Thoracic aorta (tissue), 2 donors: ENCODE measurements around the gene MCC. TPM values are rescaled to one million over a fixed set of nuclear protein-coding genes. Genes with fewer than 3 reads are reported as not detected.

Experiments
- ATAC-seq: fragments of 150-250 bp; one replicate; pipeline ENCODE4 v1.8.0; 2017; ENCODE audit warnings: low read depth; ENCODE audit not compliant: insufficient number of reproducible peaks, low FRiP score
- DNase-seq: peaks from one replicate; pipeline ENCODE4 v3.0.0-alpha.2; 2020; ENCODE audit warnings: low spot score
- H3K27ac ChIP-seq, 2 donors: fragments of 200-600 bp; sonication (generic); 1 replicate in 1 of 2; 2 replicates in 1 of 2; pipeline ENCODE4 v1.5.1; 2016; ENCODE audit warnings: mild to moderate bottlenecking in 2 of 2, moderate library complexity in 2 of 2
- H3K27me3 ChIP-seq: fragments of 200-600 bp; sonication (generic); replicated peaks from 2 replicates; pipeline ENCODE4 v1.6.0; 2016; ENCODE audit warnings: mild to moderate bottlenecking; ENCODE audit not compliant: insufficient read depth
- H3K36me3 ChIP-seq: fragments of 200-600 bp; sonication (generic); one replicate; pipeline ENCODE4 v1.5.1; 2016
- H3K4me1 ChIP-seq, 2 donors: fragments of 200-600 bp; sonication (generic); 1 replicate in 1 of 2; 2 replicates in 1 of 2; pipeline versions ENCODE4 v1.5.1 to v1.6.0; 2016; ENCODE audit warnings: low read depth in 2 of 2, mild to moderate bottlenecking in 1 of 2; ENCODE audit not compliant: control insufficient read depth in 1 of 2
- H3K4me3 ChIP-seq: fragments of 200-600 bp; sonication (generic); 2 replicates; pipeline ENCODE4 v1.5.1; 2016; ENCODE audit warnings: mild to moderate bottlenecking
- H3K9me3 ChIP-seq: fragments of 200-600 bp; sonication (generic); 2 replicates; pipeline ENCODE4 v1.5.1; 2016
- CTCF ChIP-seq: fragments of 200-600 bp; sonication (generic); IDR thresholded peaks from one replicate; pipeline ENCODE4 v1.5.1; 2019; ENCODE audit warnings: antibody characterized with exemption
- total RNA-seq, 2 donors: library from RNA; depleted of rRNA; stranded (reverse); fragments of >200 nt; gene quantifications; one replicate each; pipeline versions ENCODE4 v1.1.0 to v1.2.3, GENCODE V29; 2016

Gene MCC
- total RNA-seq, 2 donors from 2014 or later: 14.6 to 27.2 TPM

GRCh38 chr5:113320273-113320780, 167.9 kb downstream of the MCC start:
- H3K4me3 ChIP-seq: no peak overlapping the region
- no peak for ATAC-seq

GRCh38 chr5:113319256-113320053, 168.8 kb downstream of the MCC start:
- Histone ChIP-seq H3K4me1 (peaks cover 0 to 3% of the 10 kb centered on the region in 2 donors), H3K27me3 (no peaks in the 10 kb centered on the region), H3K4me3 (no peak overlapping the region), H3K9me3 (no peaks in the 10 kb centered on the region), H3K36me3 (no peaks in the 10 kb centered on the region), H3K27ac (no peak overlapping the region)
- DNase-seq (no peak), ATAC-seq (no peak)
- no peak for TF ChIP-seq CTCF

More at GRCh38 chr5:113320273-113320780, 167.9 kb downstream of the MCC start:
- no peak for TF ChIP-seq CTCF
- H3K9me3 ChIP-seq: no peaks in the 10 kb centered on the region
- H3K27me3 ChIP-seq: no peaks in the 10 kb centered on the region
- H3K36me3 ChIP-seq: no peaks in the 10 kb centered on the region
- no peak for DNase-seq
- no peak overlapping the region for H3K27ac ChIP-seq
- H3K4me1 ChIP-seq: peaks cover 0 to 3% of the 10 kb centered on the region in 2 donors

GRCh38 chr5:113317636-113318035, 170.6 kb downstream of the MCC start:
- no peak overlapping the region for H3K27ac ChIP-seq
- H3K36me3 ChIP-seq: no peaks in the 10 kb centered on the region
- DNase-seq (no peak), ATAC-seq (no peak)
- H3K4me3 ChIP-seq: no peak overlapping the region
- H3K27me3 ChIP-seq: no peaks in the 10 kb centered on the region
- no peak for TF ChIP-seq CTCF
- H3K9me3 ChIP-seq: no peaks in the 10 kb centered on the region
- H3K4me1 ChIP-seq: peaks cover 0 to 3% of the 10 kb centered on the region in 2 donors

- no peaks in the 10 kb centered on the region for H3K9me3 ChIP-seq
- ATAC-seq: no peak
- H3K4me1 ChIP-seq: no peaks in the 10 kb centered on the region
- no peak overlapping the region for H3K27ac ChIP-seq
- H3K36me3 ChIP-seq: no peaks in the 10 kb centered on the region
- no peaks in the 10 kb centered on the region for H3K27me3 ChIP-seq
- H3K4me3 ChIP-seq: no peak overlapping the region
- DNase-seq: no peak
- no peak for TF ChIP-seq CTCF
Measured at GRCh38 chr5:113311301-113311700, 177.0 kb downstream of the MCC start.

GRCh38 chr5:113302120-113302519, 186.1 kb downstream of the MCC start:
- no peaks in the 10 kb centered on the region for H3K9me3 ChIP-seq
- no peaks in the 10 kb centered on the region for H3K36me3 ChIP-seq
- H3K4me1 ChIP-seq: no peaks in the 10 kb centered on the region
- H3K27ac ChIP-seq: no peak overlapping the region
- H3K4me3 ChIP-seq: no peak overlapping the region
- TF ChIP-seq CTCF: no peak
- ATAC-seq (no peak), DNase-seq (no peak)
- H3K27me3 ChIP-seq: no peaks in the 10 kb centered on the region
